CD8-positive, alpha-beta memory T cell (primary cell): ENCODE measurements around the gene MAPK11. TPM values are rescaled to one million over a fixed set of nuclear protein-coding genes. Genes with fewer than 3 reads are reported as not detected.
A peak's percentile ranks its signal among the peaks of the same experiment; 100 is the strongest.

ENCODE experiments used
- CTCF ChIA-PET: fragments of 350-600 bp; sonication (Branson Sonifier 250); formaldehyde crosslinking; loops from one replicate; lab custom pipeline; 2021; ENCODE audit warnings: antibody characterized with exemption; lab: Charles Lee
- POLR2A ChIA-PET: fragments of 350-600 bp; sonication (Branson Sonifier 250); formaldehyde crosslinking; loops from one replicate; lab custom pipeline; 2021; ENCODE audit warnings: antibody characterized with exemption; lab: Charles Lee
- DNase-seq, 5 donors: peaks; one replicate each; pipeline versions ENCODE4 v3.0.0 to v3.0.0-alpha.2; 2020 to 2022; ENCODE audit warnings: mixed read lengths in 1 of 5
- H3K27ac ChIP-seq: one replicate; pipeline ENCODE4 v1.7.0; 2013; ENCODE audit warnings: low read depth, mild to moderate bottlenecking, low read length, moderate library complexity
- H3K27me3 ChIP-seq: 2 replicates; pipeline ENCODE4 v1.7.0; 2013; ENCODE audit warnings: low read length, mild to moderate bottlenecking; ENCODE audit not compliant: insufficient read depth, poor library complexity, severe bottlenecking
- H3K36me3 ChIP-seq: 2 replicates; pipeline ENCODE4 v1.7.0; 2013; ENCODE audit warnings: mild to moderate bottlenecking, low read length, moderate library complexity; ENCODE audit not compliant: insufficient read depth
- H3K4me1 ChIP-seq: 2 replicates; pipeline ENCODE4 v1.7.0; 2013; ENCODE audit warnings: mild to moderate bottlenecking, low read length, moderate library complexity; ENCODE audit not compliant: insufficient read depth
- H3K4me3 ChIP-seq: 2 replicates; pipeline ENCODE4 v1.7.0; 2013; ENCODE audit warnings: mild to moderate bottlenecking, low read length
- H3K9me3 ChIP-seq: 2 replicates; pipeline ENCODE4 v1.7.0; 2013; ENCODE audit warnings: mild to moderate bottlenecking, low read length
- H3K27ac Mint-ChIP-seq, 8 donors: one replicate each; pipeline ENCODE4 v1.8.0; 2020 to 2021; ENCODE audit warnings: mixed read lengths in 8 of 8, mild to moderate bottlenecking in 6 of 8, inconsistent platforms in 3 of 8, moderate library complexity in 3 of 8
- H3K27me3 Mint-ChIP-seq, 2 donors: one replicate each; pipeline ENCODE4 v1.8.0; 2020 to 2021; ENCODE audit warnings: mixed read lengths in 2 of 2, mild to moderate bottlenecking in 1 of 2, moderate library complexity in 1 of 2
- H3K36me3 Mint-ChIP-seq, 3 donors: one replicate each; pipeline ENCODE4 v1.8.0; 2020 to 2021; ENCODE audit warnings: mixed read lengths in 3 of 3, inconsistent platforms in 1 of 3, mild to moderate bottlenecking in 1 of 3
- H3K4me1 Mint-ChIP-seq, 3 donors: one replicate each; pipeline ENCODE4 v1.8.0; 2020 to 2021; ENCODE audit warnings: mixed read lengths in 3 of 3, inconsistent platforms in 1 of 3, mild to moderate bottlenecking in 1 of 3
- H3K4me3 Mint-ChIP-seq, 7 donors: one replicate each; pipeline ENCODE4 v1.8.0; 2020 to 2021; ENCODE audit warnings: mixed read lengths in 7 of 7, mild to moderate bottlenecking in 6 of 7, moderate library complexity in 4 of 7, inconsistent platforms in 2 of 7
- H3K9me3 Mint-ChIP-seq, 5 donors: one replicate each; pipeline ENCODE4 v1.8.0; 2020 to 2022; ENCODE audit warnings: mixed read lengths in 5 of 5, mild to moderate bottlenecking in 3 of 5, moderate library complexity in 2 of 5, inconsistent platforms in 1 of 5
- polyA plus RNA-seq: library from polyadenylated mRNA; unstranded; fragments of 300-500 nt; fragmentation: Illumina TruSeq; gene quantifications from one replicate; pipeline ENCODE4 v1.2.3, GENCODE V29; 2021
- total RNA-seq, 2 experiments: library from RNA; stranded (reverse); gene quantifications; one replicate each; pipeline ENCODE4 v1.2.3, GENCODE V29; 2021

MAPK11 gene
- total and polyA plus RNA-seq, 3 experiments from 2014 or later, result 0.28 to 13.2 (median 12.8) TPM

GRCh38 chr22:50226063-50226874 lies 43.9 kb downstream of the MAPK11 start:
- H3K27me3 Mint-ChIP-seq, result no peaks in the 10 kb centered on the region
- no peak overlapping the region for H3K27ac Mint-ChIP-seq
- DNase-seq, result no peak
- Histone ChIP-seq H3K9me3 (no peaks in the 10 kb centered on the region), H3K4me3 (no peak overlapping the region), H3K36me3 (peaks cover 45% of the 10 kb centered on the region), H3K27me3 (no peaks in the 10 kb centered on the region), H3K4me1 (no peaks in the 10 kb centered on the region), H3K27ac (no peak overlapping the region)
- ChIA-PET CTCF (interaction anchor here (1.8 kb wide), 1 partner anchor 15 kb away, joined by 8 read pairs; no protein-coding TSS in a partner anchor), POLR2A (no interaction called here)
- no peak overlapping the region for H3K4me3 Mint-ChIP-seq
- H3K36me3 Mint-ChIP-seq, result peaks cover 3 to 76% (median 9%) of the 10 kb centered on the region in 3 donors
- H3K9me3 Mint-ChIP-seq, result no peaks in the 10 kb centered on the region
- peaks cover 0 to 5% (median 4%) of the 10 kb centered on the region in 3 donors for H3K4me1 Mint-ChIP-seq

DNA sequence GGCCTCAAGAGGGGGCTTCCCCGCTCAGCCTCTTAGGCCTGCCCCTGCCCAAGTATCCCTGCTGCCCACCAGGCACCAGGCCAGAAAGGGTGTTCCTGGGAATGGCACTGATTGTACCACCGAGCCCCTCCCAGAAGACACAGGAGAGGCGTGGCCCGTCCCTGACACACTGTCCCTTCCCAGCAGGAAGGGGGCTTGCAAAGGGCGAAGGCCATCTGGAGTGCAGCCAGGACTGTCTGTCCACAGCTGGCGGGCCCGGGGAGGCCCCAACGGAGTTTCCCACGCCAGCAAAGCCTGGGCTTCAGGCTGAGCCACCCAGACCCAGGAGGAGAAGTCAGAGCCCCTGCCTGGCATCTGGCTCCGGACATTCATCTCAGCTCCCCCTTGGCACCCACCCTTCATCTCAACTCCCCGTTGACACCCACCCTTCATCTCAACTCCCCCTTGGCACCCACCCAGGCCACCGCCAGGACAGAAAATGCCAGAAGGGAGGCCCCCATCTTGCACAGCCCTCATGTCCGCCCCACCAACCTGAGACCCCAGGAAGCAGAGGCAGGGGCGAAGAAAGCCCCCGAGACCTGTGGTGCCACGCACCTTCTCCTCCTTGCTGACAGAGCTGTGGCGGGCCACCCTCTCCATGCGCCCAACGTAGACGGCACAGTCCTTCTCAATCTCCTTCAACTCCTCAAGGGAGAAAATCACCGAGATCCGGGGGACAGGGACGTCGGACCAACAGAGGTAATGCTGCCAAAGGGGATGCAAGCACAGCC lies 44.8 kb downstream of the MAPK11 start:
- Mint-ChIP-seq H3K9me3 (no peaks in the 10 kb centered on the region), H3K27ac (no peak overlapping the region), H3K27me3 (no peaks in the 10 kb centered on the region), H3K36me3 (peaks cover 3 to 85% (median 9%) of the 10 kb centered on the region in 3 donors), H3K4me3 (no peak overlapping the region), H3K4me1 (peaks cover 0 to 5% (median 4%) of the 10 kb centered on the region in 3 donors)
- no peaks in the 10 kb centered on the region for H3K4me1 ChIP-seq
- POLR2A ChIA-PET, result no interaction called here
- CTCF ChIA-PET, result interaction anchor here (1.8 kb wide), 1 partner anchor 16 kb away, joined by 8 read pairs; no protein-coding TSS in a partner anchor
- no peak overlapping the region for H3K4me3 ChIP-seq
- no peaks in the 10 kb centered on the region for H3K9me3 ChIP-seq
- H3K27me3 ChIP-seq, result no peaks in the 10 kb centered on the region
- no peak overlapping the region for H3K27ac ChIP-seq
- no peak for DNase-seq
- peaks cover 50% of the 10 kb centered on the region for H3K36me3 ChIP-seq

- Histone ChIP-seq H3K9me3 (no peaks in the 10 kb centered on the region), H3K27me3 (no peaks in the 10 kb centered on the region), H3K4me1 (no peaks in the 10 kb centered on the region), H3K27ac (no peak overlapping the region), H3K36me3 (peaks cover 44% of the 10 kb centered on the region), H3K4me3 (no peak overlapping the region)
- Mint-ChIP-seq H3K9me3 (no peaks in the 10 kb centered on the region), H3K4me3 (no peak overlapping the region), H3K4me1 (peaks cover 0 to 2% (median 0%) of the 10 kb centered on the region in 3 donors), H3K27ac (peak overlapping the region in 1 of 8 donors; percentile 22), H3K36me3 (peaks cover 3 to 87% (median 7%) of the 10 kb centered on the region in 3 donors), H3K27me3 (no peaks in the 10 kb centered on the region)
- no peak for DNase-seq
- POLR2A ChIA-PET, result no interaction called here
- CTCF ChIA-PET, result interaction anchor here (0.7 kb wide), 1 partner anchor 76 kb away, joined by 3 read pairs; no protein-coding TSS in a partner anchor
Measured at GRCh38 chr22:50224071-50224470, 46.1 kb downstream of the MAPK11 start.

GRCh38 chr22:50222508-50222907 lies 47.7 kb downstream of the MAPK11 start:
- Mint-ChIP-seq H3K4me3 (no peak overlapping the region), H3K27ac (peak overlapping the region in 1 of 8 donors; percentile 14), H3K4me1 (no peaks in the 10 kb centered on the region), H3K36me3 (peaks cover 3 to 89% (median 7%) of the 10 kb centered on the region in 3 donors), H3K9me3 (no peaks in the 10 kb centered on the region), H3K27me3 (no peaks in the 10 kb centered on the region)
- Histone ChIP-seq H3K27ac (no peak overlapping the region), H3K27me3 (no peaks in the 10 kb centered on the region), H3K4me1 (no peaks in the 10 kb centered on the region), H3K36me3 (peaks cover 43% of the 10 kb centered on the region), H3K9me3 (no peaks in the 10 kb centered on the region), H3K4me3 (no peak overlapping the region)
- no peak for DNase-seq
- POLR2A ChIA-PET, result no interaction called here
- CTCF ChIA-PET, result no interaction called here

DNA sequence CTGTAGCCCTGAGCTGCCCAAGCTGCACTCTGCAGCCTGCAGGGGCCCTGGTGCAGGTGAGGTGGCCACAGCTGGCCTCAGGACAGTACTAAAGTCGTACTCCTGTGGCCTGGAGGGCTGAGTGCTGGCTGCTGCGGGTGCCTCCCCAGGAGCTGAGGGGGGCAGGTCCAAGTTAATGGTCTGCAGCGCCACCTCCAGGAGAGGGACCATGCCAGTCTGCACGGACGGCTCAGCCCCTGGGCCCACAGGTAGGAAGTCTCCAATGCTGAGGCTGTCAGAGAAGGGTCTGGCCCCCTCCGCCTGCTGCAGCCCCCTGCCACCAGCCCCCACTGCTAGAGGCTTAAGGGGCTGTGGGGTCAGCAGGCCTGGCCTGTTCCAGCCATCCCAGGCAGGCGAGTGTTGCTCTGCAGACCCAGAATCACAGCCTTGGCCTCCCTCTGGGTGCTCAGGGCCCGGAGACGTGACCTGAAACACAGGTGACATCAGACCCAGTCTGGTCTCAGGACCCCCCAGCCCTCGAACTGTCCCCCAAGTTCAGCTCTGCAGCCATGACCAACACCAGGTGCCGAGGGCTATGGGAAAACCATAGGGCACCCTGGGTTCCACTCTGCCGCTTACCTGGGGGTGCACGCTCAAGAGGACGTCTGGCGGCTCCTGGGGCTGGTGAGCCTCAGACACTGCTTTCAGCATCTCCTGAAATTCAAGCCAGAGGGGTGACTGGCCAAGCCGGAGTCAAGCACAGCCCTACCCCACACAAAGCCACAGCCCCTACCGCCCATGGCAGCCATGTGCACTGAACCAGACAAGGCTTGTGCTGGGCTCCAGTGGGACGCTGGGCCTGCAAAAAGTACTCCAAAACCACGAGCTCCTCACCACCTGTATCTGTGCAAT lies 48.5 kb downstream of the MAPK11 start:
- H3K9me3 ChIP-seq, result no peaks in the 10 kb centered on the region
- H3K27me3 Mint-ChIP-seq, result no peaks in the 10 kb centered on the region
- H3K4me3 ChIP-seq, result no peak overlapping the region
- H3K27ac Mint-ChIP-seq, result no peak overlapping the region
- DNase-seq, result no peak
- peaks cover 3 to 91% (median 7%) of the 10 kb centered on the region in 3 donors for H3K36me3 Mint-ChIP-seq
- no peaks in the 10 kb centered on the region for H3K4me1 ChIP-seq
- no peak overlapping the region for H3K27ac ChIP-seq
- no peak overlapping the region for H3K4me3 Mint-ChIP-seq
- CTCF ChIA-PET, result interaction anchor here (1.1 kb wide), 1 partner anchor 248 kb away, joined by 3 read pairs; no protein-coding TSS in a partner anchor
- H3K4me1 Mint-ChIP-seq, result no peaks in the 10 kb centered on the region
- H3K36me3 ChIP-seq, result peaks cover 43% of the 10 kb centered on the region
- POLR2A ChIA-PET, result no interaction called here
- H3K27me3 ChIP-seq, result no peaks in the 10 kb centered on the region
- H3K9me3 Mint-ChIP-seq, result no peaks in the 10 kb centered on the region

- Histone ChIP-seq H3K4me1 (no peaks in the 10 kb centered on the region), H3K27me3 (no peaks in the 10 kb centered on the region), H3K27ac (no peak overlapping the region), H3K4me3 (no peak overlapping the region), H3K9me3 (no peaks in the 10 kb centered on the region), H3K36me3 (peaks cover 39% of the 10 kb centered on the region)
- Mint-ChIP-seq H3K4me1 (no peaks in the 10 kb centered on the region), H3K27me3 (no peaks in the 10 kb centered on the region), H3K27ac (no peak overlapping the region), H3K9me3 (no peaks in the 10 kb centered on the region), H3K4me3 (no peak overlapping the region), H3K36me3 (peaks cover 3 to 94% (median 4%) of the 10 kb centered on the region in 3 donors)
- ChIA-PET POLR2A (no interaction called here), CTCF (interaction anchor here (1.1 kb wide), 1 partner anchor 249 kb away, joined by 3 read pairs; no protein-coding TSS in a partner anchor)
- no peak for DNase-seq
Measured at GRCh38 chr22:50220603-50221409, 49.4 kb downstream of the MAPK11 start.
